C1 segment of cervical spinal cord (tissue), 14 donors: ENCODE measurements around the gene OSBPL1A.

ENCODE experiments used
- DNase-seq, 14 donors: peaks; one replicate each; lab custom pipeline; 2025; lab: John Stamatoyannopoulos, UW

OSBPL1A gene

DNA sequence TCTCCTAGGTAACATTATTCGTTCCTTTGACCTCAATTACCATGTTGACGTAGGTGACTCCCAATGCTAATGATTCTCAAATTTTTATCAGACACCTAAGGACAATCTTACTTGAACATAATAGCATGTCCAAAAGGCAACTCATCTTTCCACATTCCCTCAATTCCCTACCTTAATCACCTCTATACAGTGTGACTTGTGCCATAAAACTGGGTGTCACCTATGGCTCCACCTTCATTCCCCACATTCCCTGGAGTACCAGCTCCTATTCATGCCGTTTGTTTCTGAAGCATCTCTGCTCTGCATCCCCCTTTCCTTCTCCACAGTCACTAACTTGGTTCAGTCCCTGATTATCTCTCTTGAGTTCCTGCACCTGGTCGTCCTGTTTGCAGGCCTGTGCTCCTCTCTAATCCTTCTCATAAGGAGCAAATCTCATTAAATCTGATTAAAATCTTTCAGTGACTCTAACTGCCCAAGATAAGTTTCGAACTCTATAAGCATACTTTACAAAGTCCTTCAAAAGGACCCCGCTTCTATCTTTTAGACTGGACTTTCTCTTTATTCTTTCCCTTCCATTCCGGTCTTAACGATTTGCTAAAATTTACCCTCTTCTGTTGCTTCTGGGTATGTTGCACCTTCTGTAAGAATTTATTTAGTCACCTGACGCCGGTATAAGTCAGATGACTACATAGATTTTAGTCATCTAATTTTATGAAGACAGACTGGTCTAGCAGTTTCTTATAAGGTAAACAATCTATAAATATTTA is 128.7 kb downstream of the OSBPL1A start:
- DNase-seq = no peak

DNA sequence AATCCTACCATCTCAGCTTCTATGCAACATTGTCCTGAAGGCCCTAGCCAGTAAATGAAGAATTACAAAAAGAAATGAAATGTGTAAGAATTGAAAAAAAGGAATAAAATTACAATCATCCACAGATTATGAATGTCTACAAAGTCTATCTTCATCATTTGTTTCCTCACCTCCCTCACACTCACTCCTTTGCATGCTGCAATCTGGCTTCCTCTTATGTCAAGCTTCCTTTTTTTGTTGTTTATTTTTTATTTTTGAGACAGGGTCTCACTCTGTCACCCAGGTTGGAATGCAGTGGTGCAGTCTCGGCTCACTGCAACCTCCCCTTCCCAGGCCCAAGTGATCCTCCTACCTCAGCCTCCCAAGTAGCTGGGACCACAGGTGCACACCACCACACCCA is 129.7 kb downstream of the OSBPL1A start:
- no peak for DNase-seq

DNA sequence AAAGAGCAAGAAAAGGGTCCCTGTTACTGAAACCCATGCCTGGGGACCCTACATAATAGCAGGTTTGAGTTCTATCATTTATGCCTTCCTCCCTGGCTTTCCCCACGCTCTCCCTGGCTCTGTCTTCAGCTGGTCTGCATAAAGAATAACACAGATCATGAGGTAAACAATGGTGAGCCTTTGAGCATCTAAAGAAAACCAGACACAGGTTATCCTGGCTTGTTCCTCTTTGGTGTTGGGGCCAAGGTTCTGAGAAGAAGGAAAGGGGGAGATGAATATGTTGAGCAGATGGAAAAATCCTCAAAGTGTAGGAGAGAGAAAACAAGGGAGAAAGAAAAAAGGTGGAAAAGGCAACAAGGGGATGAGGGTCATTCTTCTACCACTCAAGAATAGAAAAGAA is 131.5 kb downstream of the OSBPL1A start:
- no peak for DNase-seq

DNA sequence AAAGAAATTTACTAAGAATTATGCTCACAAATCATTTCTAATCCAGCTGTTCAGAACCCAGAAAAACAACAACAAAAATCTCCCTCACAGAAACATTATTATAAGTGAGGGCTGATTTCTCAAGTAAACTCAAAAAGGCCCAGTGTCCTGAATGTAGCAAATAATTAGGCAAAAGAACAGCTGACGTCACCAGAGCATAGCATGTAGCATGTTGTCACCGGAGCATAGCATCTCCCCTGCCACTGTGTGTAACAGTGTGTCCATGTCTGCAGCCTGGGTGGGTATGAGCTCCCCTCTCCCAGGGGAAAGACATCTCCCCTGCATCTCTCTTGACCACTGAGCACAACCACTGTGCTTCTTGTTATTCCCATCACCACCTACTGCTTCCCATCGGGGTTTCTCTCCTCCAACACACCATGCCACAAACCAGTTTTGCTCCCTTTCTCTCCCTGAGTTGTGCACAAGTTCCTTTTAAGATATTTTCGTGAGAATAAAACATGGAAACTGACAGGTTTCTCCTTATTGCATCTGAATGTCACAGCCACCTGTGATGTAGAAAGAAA is 132.0 kb downstream of the OSBPL1A start:
- DNase-seq = peak in 1 of 14 donors; percentile 13

DNA sequence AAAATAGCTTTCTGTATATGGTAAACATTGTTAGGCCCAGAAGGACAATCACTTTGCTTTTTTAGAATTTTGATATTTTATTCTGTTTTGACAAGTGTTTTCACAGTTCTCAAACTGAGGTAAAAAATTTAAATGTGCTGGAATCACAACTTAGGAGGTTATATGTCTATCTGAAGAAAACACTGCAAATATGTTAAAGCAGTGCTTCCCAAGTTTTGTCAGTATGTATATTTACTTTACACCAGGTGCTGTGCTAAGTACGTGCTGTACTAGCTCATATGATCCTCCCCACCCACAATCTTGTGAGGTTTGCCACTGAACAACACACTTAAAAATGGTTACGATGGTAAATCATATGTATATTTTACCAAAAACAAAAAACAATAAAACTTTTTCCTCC is 134.6 kb downstream of the OSBPL1A start:
- DNase-seq = no peak

DNA sequence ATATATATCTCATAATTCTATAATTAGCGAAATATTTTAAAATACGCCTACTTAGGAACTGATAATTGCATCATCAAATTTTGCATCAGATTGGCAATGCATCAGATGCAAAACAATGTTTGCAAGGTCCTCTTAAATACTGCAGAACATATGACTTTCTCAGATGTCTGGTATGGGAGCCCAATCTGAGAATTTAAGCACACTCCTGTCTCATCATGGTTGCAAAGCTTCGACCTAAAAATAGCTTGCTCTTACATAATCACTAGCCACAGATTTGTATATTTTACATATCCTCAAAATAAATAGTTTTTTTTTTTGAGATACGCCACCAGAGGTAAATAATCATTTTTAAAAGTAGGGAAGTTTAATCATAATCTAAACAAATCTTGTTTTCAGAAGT is 135.5 kb downstream of the OSBPL1A start:
- no peak for DNase-seq

DNA sequence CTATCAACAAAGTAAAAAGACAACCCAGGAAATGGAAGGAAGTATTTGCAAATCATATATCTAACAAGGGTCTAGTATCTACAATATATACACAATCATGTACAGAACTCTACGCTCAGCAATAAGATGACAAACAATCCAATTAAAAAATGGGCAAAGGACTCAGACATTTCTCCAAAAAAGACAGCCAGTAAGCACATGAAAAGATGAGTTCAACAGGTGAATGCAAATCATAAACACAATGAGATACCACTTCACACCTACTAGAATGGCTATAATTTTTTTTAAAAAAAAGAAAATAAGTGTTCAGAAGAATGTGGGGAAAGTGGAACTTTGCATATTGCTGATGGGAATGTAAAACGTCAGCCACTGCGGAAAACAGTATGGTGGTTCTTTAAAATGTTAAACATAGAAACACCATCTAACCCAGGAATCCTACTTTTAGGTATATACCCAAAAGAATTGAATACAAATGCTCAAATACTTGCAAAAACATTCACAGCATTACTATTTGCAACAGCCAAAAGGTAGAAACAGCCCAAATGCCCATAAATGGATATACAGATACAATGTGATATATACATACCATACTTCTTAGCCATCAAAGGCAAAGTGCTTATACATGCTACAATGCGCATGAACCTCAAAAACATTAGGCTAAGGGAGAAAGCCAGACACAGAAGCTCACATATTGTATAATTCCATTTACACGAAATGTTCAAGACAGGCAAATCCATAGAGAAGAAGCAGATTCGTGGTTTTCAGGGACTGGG is 137.6 kb downstream of the OSBPL1A start:
- no peak for DNase-seq

DNA sequence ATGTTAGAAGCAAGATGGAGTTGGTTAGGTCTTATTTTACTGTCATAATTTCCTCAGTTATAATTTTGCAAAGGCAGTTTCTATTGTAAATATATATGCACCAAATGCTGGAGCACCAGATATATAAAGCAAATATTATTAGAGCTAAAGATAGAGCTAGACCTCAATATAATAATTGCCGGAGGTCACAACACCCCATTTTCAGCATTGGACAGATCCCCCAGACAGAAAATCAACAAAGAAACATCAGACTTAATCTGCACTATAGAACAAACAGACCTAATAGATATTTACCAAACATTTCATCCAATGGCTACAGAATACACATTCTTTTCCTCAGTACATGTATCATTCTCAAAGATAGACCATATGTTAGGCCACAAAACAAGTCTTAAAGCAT is 143.6 kb downstream of the OSBPL1A start:
- no peak for DNase-seq

DNA sequence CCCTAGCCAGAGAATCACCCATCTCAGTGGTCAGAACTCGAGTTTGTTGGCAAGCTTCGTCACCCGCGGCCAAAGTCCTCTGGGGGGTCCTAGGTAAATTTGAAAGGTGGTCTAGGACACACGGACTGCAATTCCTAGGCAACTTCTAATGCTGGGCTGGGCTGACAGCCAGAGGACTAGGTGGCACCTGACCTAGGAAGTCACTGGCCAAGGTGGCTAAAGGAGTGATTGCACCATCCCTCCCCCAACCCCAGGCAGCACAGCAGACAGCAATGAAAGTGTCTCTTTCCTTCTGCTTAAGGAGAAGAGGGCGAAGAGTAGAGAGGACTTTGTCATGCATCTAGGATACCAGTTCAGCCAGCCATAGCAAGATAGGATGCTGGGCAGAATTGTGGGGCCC is 147.9 kb downstream of the OSBPL1A start:
- no peak for DNase-seq

DNA sequence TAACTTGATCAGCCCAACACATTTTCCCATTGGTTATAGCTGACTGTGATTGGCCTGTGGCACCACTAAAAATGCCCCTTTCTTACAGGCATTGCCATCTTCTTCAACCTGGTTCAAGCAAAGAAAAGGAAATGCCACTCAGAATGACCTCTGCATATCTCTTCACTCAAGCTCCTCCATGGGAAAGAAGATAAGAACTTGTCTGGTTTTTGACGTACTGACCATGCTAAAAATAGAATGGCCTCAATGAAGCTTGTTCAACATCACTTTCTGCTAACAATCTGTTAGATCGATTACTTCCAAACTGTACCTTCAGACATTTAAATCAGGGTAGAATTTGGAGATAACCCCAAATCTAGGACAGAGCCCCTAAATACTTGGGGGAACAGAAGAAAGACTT is 149.3 kb downstream of the OSBPL1A start:
- DNase-seq = no peak

DNA sequence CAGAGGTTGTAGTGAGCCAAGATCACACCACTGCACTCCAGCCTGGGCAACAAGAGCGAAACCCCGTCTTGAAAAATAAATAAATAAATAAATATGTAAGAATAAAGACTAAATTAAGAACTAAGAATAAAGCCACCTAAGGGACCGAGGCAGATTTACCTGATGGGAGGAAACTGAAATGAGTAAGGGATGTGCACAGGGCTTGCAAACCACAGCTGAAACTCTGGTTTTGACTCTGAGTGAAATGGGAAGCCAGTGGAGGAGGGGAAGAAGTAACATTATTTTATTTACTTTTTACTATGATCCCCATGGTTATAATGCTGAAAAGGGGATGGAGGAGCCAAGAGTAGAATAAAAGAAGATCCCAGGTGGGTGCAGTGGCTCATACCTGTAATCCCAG is 151.5 kb downstream of the OSBPL1A start:
- no peak for DNase-seq

DNA sequence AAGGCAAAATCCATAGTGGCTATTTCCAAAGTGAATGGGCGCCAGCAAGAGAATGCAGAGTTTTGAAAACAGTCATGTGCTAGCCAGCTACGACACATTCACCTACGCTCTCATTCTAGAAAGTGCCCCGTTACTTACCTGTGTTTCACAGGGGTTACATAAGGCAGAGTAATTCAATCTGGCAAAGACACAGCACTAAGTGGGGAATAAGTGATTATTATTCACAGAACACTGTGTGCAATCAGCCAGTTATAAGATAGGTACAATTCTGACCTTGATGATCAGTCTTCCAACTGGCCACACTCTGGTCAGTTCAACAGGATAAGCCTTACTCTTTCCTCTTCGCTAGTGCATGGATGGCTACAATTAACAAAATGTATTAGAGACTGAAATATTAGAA is 152.9 kb downstream of the OSBPL1A start:
- DNase-seq = no peak

DNA sequence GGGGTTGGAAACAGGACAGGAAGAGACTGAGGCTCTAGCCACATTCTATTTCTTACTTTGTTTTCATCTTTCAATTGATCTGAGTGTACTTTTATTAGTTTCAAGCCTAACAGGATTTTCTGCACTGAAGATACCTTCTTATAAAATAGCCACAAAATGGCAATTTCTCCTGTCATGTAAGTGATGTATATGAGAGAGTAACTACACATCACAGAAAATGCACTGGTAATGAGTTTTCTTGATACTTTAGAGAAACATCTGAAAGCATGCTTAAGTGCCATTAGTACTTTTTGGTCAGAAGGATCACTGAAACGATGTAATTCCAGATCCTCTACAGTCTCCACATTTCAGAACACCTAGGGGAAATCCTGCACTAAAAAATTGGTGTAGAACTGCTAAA is 153.9 kb downstream of the OSBPL1A start:
- no peak for DNase-seq

DNA sequence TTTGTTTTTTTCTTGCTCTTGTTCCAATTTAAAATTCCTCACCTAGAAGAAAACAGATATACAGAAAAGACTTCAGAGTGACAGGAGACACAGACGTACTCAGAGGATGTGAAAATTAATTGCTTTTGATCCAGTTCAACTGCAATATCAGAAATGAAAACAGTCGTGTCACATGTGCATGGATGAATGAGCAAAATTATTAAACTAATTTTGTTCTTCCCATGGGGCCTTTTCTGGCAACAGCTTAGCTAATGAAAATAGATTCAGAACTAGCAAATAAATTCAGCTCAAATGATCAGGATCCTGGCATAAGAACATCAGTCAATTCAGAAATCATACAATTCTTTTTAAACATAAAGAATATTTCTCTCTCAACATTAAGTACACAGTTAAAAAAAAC is 158.3 kb downstream of the OSBPL1A start:
- no peak for DNase-seq

DNA sequence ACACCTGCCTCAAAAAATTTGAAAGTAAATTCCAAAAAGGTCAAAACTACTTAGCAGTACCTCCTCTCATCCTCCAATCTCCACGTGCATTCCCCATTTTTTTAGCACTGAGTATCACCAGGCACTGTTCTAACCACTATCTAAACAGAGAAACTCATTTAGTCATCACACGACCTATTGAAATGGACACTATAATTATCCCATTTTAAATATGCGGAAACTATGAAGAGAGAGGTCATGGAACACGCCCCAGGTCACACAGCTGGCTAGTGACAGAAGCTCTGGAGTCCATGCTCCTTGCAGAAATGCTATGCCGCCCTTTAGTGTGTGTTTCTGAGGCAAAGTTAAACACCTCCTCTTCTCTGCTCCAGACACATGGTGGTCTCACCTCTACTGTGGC is 159.2 kb downstream of the OSBPL1A start:
- no peak for DNase-seq

DNA sequence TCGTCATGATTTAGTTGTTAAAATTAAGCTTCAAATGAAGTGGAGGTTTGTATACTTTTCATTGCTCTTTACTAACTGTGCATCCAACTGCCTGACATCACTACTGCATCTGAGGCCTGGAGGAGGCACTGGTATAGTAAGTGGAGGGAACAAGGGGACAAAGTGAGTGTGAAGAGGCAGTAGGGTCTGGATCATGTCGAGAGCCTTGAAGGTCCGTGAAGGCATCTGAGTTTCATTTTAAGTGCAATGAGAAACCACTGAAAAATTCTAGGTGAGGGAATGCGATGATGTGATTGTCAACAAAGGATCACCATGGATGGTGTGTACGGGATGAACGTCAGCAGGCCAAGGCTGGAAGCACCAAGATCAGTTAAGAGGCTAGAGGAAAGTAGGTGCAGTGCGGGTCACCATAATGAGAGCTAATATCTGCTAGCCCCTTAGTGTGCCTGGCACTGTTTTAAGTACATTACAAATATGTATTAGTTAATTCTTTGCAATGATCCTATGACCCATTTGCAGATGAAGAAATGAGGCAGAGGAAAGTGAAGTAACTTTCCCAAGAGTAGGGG is 162.7 kb downstream of the OSBPL1A start:
- no peak for DNase-seq

DNA sequence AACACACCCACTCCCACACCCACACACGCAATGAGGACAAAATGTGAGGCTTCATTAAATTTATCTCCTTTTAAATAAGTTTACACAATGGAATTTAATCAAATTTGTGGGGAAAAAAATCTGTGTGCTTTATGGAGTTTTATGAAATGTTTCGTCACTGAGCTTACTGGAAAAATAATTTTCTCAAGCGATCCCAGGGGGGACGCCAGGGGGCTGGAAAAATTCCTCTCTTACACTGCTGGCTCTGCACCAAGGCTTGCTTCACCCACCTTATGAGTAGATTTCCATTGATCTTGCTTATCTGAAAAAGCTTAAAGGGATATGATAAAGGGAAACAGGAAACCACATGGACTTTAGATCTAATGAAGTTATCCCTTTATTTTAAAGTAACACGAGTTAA is 163.3 kb downstream of the OSBPL1A start:
- DNase-seq = no peak

DNA sequence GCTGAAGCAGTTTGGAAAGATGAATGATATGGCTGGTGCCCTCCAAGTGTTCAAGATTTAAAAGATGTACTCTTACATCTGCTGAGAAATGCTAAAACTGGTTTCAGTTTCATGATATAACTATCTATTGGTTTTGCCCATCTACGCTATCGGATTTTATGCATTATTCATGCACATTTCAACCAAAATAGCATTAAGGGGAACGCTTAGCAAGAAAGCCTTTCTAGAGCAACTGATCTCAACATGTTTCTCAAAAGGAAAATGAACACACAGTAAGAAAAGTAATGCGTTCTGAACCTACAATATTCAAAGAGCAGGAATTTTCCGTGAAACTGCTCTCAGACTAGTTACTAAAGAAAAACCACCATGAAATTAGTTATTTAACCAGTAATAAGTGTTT is 164.8 kb downstream of the OSBPL1A start:
- DNase-seq = no peak

DNA sequence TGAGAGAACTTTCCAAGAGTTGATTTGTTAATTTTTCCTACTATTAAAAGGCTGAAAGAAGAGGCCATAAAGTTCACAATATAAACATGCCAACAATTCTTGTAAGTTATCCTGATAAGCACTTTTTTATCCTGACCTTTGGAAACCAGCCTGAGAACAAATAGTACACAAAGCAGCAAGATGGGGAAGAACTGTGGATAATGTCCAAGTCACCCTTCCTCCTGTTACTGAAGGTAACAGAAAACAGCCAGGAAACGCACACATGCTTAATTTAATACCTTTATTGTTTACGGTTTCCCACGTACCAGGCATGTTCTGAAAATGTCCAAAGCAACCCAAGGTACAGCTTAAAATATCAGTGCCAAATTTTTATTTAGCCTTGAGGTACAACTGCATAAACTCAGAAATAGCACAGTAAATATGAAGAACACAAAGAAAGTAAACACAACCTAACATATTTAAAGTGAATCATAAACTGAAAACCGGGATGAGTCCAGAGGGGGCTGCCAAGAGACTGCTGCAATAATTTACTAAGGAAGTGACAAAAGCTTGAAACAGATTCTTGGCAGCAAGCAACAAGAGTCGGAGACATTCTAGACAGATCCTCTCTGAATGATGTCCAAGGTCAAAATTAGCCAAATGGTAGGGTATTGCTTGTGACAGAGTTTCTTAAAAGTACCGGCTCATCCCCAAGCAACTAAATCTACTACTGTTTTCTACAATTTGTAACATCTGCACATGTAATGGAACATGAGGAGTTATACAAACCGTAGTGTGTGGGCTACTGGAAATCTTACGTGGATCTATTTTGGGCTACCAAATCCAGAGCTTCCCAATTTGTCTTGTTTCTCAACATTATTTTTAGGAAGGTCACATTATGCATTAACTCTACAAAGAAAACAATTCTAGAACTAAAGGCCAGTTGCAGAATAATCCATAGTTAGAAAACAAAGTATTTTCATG is 165.6 kb downstream of the OSBPL1A start:
- no peak for DNase-seq

DNA sequence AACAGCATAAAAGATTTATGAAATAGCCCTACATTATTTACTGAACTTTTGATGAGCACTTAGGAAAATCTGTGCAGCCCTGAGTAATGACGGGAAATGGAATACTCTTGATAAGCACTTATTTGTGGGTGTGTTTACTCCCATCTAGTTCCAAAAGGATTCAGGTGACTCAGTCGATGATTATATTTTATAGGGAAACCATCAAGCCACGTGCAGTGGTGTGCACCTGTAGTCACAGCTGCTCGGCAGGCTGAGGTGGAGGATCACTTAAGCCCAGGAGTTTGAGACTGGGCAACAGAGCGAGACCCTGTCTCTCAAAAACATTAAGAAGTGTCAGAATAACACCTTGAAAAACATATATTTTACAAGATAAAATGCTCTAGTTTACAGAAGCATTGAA is 166.9 kb downstream of the OSBPL1A start:
- DNase-seq = no peak

DNA sequence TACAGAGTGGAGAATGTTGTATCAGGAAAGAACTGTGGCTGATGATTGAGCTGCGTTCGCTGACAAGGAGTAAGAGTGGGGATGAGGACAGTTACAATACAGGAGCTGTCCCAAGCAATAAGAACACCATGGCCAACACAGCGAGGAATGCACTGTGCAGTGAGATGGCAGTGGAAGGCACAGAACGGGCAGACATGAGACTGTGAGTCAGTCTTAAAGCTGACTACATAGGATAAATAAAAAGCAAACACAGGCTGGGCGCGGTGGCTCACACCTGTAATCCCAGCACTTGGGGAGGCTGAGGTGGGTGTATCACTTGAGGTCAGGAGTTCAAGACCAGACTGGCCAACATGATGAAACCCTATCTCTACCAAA is 169.0 kb downstream of the OSBPL1A start:
- DNase-seq = no peak
